ENCODE results near the gene TMED7.
A peak's percentile ranks its signal among the peaks of the same experiment; 100 is the strongest.

Gene TMED7

DNA sequence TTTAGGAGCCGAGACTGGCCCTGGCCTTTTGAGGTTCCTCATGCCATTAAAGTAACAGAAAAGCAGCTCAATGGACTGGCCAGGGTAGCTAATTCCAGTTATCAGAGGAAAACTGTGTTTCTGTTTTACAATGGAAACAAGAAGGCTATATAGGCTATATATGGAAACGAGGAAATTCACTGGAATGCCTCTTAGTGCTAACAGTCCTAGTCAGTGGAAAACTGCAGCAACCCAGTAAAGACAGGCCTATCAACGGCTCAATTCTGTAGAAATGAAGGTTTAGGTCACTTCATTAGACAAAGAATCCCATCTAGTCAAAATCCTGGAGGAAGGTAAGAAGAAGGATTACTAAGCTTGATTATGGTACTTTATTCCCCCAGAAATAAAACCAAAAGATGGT, 20.4 kb downstream of the TMED7 start:
- H3K27me3 ChIP-seq = no peaks in the 10 kb centered on the region
- TF ChIP-seq, protein P1, sequence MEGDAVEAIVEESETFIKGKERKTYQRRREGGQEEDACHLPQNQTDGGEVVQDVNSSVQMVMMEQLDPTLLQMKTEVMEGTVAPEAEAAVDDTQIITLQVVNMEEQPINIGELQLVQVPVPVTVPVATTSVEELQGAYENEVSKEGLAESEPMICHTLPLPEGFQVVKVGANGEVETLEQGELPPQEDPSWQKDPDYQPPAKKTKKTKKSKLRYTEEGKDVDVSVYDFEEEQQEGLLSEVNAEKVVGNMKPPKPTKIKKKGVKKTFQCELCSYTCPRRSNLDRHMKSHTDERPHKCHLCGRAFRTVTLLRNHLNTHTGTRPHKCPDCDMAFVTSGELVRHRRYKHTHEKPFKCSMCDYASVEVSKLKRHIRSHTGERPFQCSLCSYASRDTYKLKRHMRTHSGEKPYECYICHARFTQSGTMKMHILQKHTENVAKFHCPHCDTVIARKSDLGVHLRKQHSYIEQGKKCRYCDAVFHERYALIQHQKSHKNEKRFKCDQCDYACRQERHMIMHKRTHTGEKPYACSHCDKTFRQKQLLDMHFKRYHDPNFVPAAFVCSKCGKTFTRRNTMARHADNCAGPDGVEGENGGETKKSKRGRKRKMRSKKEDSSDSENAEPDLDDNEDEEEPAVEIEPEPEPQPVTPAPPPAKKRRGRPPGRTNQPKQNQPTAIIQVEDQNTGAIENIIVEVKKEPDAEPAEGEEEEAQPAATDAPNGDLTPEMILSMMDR (IDR thresholded peaks at IDR 0.05; ENCODE audit: low read depth, low read length) = no peak
- H3K9me3 ChIP-seq = no peaks in the 10 kb centered on the region
- no peaks in the 10 kb centered on the region for H3K4me1 ChIP-seq
- DNase-seq = no peak
- H3K4me3 ChIP-seq (ENCODE audit: low read depth, low read length) = no peak overlapping the region
- peaks cover 3% of the 10 kb centered on the region for H3K36me3 ChIP-seq

DNA sequence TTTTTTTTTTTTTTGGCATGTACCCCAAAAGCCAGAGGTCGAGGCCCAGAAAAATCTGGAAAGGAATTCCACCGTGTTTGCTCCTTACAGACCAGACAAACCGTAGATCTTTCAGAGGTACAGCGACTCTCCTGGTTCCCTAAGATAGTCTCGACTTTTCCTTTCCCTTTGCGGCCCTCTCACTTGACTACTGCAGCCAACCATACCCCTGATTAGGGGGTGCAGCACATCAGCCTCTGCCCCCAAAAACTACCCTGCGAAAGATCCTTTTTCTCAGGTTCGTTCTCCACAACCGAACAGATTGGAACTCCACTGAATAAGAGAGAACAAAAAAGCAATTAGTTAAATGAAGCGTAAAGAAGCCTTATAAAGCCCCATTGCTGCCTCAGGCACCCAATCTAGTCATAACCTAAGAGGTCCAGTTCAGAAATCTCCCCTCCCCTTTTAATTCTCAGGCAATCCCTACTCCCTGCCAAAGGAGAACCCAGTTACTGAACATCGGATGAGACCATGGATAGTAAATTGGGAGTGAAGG, 23.2 kb downstream of the TMED7 start:
- peak overlapping the region; percentile 54 for H3K4me3 ChIP-seq (ENCODE audit: low read depth, low read length)
- H3K36me3 ChIP-seq = peaks cover 3% of the 10 kb centered on the region
- DNase-seq = no peak
- no peaks in the 10 kb centered on the region for H3K9me3 ChIP-seq
- no peaks in the 10 kb centered on the region for H3K27me3 ChIP-seq
- TF ChIP-seq, protein P1 (IDR thresholded peaks at IDR 0.05; ENCODE audit: low read depth, low read length) = no peak
- H3K4me1 ChIP-seq = no peaks in the 10 kb centered on the region

DNA sequence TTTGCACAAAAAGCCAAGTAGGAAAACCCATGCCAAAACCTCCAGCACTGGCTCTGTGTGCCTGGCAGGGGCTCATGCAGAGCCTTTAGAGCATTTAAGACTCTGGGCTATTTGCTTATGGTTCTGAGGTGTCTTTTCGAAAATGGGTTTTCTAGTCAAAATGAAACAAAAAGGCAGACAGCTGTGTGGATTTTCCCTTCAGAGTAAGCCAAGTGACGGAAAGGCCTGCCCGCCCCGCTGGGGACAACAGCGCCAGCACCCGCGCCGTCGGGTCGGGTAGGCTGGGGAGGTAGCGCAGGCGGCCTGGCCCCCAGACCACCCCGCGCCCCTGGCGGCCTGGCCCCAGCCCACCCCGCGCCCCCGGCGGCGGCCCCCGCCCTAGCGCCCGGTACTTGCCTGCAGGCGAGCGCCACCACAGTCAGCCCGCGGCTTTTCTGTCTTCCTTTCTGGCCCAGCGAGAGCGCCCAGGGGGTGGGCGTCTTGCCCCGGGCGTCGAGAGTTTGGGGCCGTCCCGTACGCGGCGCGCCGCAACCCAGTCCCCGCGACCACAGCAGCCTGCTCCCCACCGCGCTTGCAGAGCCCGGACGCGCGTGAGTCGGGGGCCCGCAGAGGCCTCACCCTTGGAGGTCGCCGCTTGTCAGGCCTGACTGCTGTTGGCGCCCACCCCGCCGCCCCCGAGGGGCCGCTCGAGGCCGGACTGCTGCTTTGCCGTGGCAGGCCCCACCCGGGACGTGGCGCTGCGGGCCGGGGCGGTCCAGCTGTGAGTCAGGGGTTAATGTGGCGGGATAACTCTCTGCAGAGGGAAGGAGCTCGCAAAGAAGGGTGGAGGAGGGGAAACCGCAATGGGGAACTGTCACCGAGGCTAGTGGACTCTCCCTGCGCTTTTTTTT, 23.9 kb downstream of the TMED7 start, which contains the start of gene TICAM2:
TSS of gene TICAM2 (minus strand) at position 779 of the 890 bp plus-strand sequence. CDS start 21,223 bp downstream, outside the sequence.
- H3K9me3 ChIP-seq = no peaks in the 10 kb centered on the region
- peak within 1 kb of the TSS; percentile 54 for H3K4me3 ChIP-seq (ENCODE audit: low read depth, low read length)
- no peaks in the 10 kb centered on the region for H3K27me3 ChIP-seq
- no peaks in the 10 kb centered on the region for H3K4me1 ChIP-seq
- DNase-seq = peak; percentile 44
- peaks cover 3% of the 10 kb centered on the region for H3K36me3 ChIP-seq
- TF ChIP-seq, protein P1 (IDR thresholded peaks at IDR 0.05; ENCODE audit: low read depth, low read length) = 0 out of 2 replicates have a peak, but pooled peaks have one; percentile 0

DNA sequence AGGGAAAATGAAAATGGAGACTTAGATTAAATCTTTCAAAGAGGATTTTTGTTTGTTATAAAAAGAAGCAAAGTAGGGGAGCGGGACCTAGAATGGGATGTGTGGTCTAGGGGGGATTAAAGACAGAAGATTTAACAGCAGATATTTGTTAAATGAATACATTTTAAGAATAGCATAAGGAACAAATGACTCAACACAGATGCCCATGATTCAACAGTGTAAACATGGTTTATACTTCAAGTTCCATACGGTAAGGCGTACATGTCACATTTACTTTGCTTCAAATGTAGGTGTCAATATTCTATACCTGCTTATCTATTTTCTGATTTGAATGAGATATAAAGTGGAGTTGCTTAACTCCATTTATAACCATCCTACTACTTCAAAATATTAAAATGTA, 25.1 kb downstream of the TMED7 start:
- Histone ChIP-seq H3K4me1 (no peaks in the 10 kb centered on the region), H3K27me3 (no peaks in the 10 kb centered on the region), H3K9me3 (no peaks in the 10 kb centered on the region), H3K4me3 (ENCODE audit: low read depth, low read length) (no peak overlapping the region), H3K36me3 (no peaks in the 10 kb centered on the region)
- no peak for DNase-seq
- TF ChIP-seq, protein P1 (IDR thresholded peaks at IDR 0.05; ENCODE audit: low read depth, low read length) = no peak

DNA sequence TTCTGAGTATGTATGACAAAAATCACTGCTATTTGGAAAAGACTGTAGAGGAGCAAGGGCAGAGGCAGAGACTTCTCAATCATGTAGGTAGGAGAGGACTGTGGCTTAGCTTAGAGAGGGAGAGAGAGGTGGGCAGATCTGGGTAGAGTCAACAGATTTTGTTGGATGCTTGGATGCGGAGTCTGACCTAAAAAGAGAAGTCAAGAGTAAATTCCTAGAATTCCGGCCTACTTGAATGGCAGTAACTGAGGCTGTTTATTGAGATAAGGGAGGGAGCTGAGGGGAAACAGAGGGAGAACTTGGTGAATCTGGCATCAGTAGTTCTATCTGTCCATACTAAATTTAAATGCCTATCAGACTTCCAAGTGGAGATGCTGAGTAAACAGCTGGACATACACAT, 25.9 kb downstream of the TMED7 start:
- Histone ChIP-seq H3K4me1 (no peaks in the 10 kb centered on the region), H3K27me3 (no peaks in the 10 kb centered on the region), H3K9me3 (no peaks in the 10 kb centered on the region), H3K4me3 (ENCODE audit: low read depth, low read length) (no peak overlapping the region), H3K36me3 (no peaks in the 10 kb centered on the region)
- no peak for DNase-seq
- TF ChIP-seq, protein P1 (IDR thresholded peaks at IDR 0.05; ENCODE audit: low read depth, low read length) = no peak

DNA sequence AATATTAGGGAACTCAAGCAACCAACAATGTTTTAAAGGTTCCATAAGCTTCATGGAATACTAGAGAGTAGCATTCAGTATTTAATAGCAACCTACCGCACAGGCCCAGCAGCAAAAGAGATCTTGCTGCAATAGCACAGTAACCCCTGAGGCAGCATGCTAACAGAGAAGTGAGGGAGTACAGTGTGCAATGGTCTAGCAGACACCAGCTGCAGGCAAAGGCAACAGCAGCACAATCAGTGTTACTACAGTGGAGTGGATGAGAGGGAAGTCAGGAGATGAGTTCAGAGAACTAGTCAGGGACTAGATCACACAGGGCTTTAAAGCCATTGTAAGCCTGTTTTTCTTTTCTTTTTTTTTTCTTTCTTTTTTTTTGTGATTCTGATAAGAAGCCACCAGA, 26.3 kb downstream of the TMED7 start:
- DNase-seq = peak; percentile 23

More for the DNA sequence above, 26.3 kb downstream of the TMED7 start:
- H3K9me3 ChIP-seq = no peaks in the 10 kb centered on the region
- no peaks in the 10 kb centered on the region for H3K27me3 ChIP-seq
- no peaks in the 10 kb centered on the region for H3K4me1 ChIP-seq
- H3K4me3 ChIP-seq (ENCODE audit: low read depth, low read length) = no peak overlapping the region
- TF ChIP-seq, protein P1 (IDR thresholded peaks at IDR 0.05; ENCODE audit: low read depth, low read length) = no peak
- H3K36me3 ChIP-seq = no peaks in the 10 kb centered on the region

Measured in BE2C (cell line).